Measurements from ENCODE around the gene P4HA2.

Gene P4HA2

DNA sequence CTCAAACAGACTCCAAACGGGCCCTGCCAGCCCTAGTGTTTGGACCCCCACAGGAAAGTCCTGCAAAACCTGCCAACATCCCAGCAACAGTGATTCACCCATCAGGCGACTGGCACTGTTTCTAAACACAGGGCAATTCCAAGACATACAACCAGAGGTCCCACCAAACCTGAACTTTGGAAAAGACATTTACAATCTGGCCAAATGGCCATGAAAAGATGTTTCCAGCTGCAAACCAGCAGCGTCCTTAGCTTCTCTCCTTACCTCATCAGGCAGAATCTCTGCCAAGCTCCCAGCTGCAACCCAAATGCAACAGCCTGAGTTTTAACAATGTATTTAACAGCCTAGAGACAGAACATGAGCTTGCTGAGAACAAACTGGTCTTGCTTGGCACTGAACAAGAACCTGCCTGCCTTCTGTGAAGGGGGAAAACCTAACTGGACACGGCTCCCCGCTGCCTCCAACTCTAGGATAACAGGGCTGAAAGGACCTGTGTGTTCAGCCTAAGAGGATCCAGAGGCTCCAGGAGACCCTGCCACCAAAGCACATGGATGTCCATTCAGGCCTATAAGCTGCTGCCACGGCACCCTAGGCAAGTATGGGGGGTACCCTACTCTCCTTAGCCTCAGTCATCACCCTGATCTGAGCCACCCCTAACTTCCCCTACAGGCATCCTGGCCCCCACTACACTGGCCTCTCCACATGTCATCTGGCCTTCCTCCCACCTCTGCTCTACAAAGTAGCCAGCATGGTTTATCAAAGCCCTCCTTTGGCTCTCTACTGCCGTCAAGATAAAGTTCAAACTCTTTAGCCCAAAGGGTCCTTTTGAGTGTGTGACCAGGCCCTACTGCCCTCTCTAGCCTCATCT lies 5.6 kb downstream of the P4HA2 start:
- no peak for DNase-seq

DNA sequence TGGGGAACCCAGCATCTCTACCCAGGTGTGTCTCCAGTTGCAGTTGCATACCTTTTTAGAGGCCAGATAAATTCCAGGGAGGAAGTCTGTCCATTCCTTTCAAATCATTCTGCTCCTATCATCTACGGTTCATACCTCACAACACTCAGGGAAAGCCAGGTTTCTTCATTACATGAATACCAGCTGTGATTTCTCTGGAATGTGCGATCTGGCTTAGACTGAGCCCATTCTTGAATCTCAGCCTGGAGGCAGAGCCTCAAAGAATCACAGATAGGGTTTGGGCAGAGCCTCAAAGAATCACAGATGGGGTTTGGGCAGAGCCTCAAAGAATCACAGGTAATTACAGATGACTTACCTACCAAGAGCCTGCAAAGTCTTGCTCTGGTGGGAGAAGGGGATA lies 7.2 kb downstream of the P4HA2 start:
- no peak for DNase-seq

DNA sequence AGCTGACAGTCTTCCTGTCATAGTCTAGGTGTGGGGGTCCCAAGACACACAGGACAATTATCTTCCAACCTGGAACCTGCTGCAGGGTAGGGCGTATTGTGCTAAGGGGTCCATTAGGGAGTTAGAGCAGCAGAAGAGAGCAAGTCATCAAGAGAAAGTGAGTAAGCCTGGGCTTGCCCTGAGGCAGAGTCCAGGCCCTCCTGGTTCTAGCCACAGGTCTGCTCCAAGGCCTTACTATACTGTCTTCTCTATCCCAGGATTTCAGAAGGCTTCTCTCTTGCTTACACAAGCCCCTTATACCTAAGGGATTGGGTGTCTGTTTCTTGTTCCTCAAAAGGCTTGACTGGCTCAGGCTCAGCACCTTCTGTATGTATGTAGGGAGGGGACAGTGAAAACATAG lies 7.7 kb downstream of the P4HA2 start:
- DNase-seq, result no peak

DNA sequence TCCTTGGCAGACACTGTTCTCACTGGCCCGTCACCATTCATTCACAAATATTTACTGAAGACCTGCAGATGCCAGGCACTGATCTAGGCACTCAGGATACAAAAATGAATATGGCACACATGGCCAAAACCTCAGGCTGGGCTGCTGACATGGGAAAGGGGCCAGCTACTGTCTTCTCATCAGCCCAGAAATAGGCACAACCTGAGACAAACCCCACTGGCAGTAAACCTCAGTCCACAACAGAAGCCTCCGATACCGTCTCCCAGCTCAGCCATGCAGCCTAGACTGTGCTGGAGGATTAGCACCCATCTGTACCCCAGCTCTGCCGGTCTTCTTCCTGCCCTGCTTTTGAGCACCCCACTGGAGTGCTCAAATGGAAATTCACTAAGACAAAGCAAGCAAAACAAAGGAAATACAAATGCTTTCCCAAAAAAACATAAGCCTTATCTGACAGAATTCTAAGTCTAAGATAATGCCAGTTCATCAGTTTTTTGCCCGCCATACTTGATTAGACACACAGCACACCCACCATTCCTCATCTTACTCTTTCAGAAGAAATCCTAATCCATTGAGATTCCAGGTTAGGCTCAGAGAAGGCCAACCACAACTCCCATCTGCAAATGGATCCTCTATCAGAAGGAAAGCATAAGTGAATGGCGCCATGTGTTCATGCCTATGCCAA lies 8.2 kb downstream of the P4HA2 start:
- DNase-seq, result peak; percentile 14

DNA sequence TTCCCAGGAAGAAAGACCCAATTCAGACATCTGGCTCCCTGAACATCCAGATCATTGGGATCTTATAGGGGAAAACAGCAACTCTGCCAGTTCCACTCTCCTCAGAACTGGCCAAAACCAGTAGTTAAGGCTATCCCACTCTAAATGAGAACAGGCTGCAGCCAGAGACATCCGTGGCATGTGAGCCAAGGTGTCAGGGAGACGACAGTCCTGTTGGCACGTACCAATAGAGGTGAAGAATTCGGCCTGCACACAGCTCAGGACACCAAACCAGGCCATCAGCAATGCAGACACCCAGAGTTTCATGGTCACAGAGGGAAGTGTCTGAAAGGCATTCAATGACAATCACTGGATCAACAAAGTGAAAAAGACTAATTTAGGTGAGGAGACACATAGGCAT lies 9.3 kb downstream of the P4HA2 start:
- no peak for DNase-seq

DNA sequence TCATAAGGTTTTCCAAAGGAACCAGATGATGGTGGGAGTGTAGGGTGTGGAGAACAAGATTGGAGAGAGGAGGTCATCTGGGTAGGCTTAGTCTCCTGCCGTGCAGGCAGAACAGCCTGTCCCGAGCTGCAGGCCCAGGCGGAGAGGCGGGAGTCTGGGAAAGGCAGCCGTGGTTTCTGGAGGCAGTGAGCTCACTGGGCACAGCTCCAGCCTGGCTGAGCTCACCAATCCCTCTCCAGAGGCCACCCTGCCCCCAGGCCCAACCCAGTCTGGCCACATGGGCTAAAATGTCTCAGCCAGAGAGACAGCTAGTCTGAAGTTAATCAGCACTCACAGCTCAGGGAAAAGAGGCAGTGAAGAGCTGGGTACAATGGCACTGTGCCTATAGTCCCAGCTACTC lies 12.3 kb downstream of the P4HA2 start:
- peak; percentile 66 for DNase-seq

DNA sequence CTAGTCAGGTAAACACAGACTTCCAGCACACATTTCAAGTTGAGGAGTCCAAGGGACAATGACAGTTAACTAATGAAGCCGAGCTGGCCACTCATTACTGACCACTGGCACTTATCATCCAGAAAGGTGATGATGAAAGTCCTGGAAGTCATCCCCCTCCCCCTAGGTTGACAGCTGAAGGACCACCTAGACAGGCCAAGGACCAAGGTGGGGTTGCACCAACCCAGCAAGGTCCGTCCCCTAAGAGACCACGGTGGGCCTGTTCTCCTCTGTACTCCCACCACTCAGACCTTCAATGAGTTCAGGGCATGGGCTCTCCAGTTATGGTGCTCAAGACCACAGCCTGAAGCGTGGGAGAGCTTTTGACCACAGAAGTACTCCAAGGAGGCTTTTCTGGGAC lies 13.2 kb downstream of the P4HA2 start:
- DNase-seq, result no peak

DNA sequence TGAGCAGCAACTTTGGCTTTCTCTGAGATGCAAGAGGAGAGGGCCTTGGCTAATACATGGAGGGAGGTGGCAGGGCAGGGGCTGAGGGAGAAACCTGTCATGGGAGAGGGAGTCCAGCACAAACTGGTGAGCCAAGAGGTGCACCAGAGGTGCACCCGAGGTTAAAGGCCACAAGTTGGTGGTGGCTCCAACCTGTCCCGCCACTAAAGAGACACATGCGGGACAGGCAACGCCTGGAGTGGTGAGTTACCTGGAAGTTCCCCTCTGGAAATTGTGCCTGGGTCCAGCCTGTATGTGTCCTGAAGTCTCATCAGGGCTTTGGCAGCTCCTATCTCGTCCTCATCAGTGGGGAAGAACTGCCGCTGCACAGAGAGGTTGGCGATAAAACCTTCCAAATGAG lies 14.0 kb downstream of the P4HA2 start:
- DNase-seq, result no peak

DNA sequence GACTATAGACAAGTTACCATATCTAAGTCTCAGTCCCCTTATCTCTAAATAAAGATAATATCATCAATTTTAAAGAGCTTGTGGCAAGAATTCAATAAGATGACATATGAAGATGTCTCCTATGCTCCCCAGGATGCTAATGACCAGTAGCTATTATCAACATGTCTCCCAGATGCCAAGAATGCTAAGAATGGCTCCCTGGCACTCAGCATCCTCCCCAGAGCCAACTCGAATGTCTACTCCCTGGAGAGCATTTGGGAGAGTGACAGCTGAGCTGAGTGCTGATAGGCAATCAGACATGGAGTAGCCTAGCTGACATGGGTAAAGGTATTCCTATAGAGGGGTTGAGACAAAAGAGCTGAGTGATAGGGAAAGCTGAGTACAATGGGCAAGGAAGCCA lies 15.9 kb downstream of the P4HA2 start:
- no peak for DNase-seq

DNA sequence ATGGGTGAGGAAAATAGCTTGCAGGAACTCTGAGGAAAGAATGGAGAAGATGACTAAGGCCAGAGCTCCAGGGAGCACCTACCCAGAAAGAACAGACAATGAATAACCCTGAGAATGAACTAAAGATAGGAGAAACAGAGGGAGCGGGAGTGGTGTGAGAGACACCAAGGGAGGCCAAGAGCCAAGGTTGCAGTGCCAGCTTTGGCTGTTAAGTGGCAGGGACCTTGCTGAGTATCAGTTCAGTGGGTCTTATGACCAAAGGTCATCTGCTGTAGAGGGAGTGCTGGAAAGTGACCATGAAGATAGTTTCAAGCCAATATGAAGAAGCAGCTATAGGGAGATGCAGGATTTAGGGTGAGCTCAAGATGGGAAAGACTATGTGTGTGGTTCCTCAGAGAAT lies 16.7 kb downstream of the P4HA2 start:
- DNase-seq, result no peak

DNA sequence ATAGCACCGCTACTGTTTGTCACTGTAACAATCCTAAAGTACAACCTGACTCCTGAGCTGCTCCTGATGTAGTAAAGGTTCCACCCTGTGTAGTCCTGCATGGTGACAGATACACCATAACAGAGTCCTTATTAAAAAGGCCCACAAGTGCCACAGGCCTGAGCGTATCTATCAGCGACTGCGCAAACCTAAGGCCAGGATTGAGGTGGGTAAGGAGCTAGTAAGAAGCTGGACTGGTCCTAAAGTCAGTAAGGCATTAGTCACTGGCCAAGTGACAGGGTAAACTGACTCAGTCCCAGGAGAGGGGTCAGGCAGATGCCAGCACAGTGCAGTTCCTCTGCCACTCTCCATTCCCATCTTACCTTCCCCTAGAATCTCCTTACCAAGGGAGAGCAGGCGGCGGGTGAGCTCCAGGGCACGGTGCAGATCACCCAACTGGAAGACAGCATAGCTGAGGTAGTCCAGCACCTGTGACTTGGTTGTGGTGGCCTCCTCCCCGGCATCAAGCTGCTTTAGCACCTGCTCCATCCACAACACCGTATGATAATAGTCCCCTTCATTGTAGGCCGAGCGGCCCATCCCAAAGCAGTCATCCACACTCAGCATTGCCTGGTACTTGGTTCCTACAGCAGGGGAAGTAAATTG lies 17.6 kb downstream of the P4HA2 start:
- DNase-seq, result no peak

DNA sequence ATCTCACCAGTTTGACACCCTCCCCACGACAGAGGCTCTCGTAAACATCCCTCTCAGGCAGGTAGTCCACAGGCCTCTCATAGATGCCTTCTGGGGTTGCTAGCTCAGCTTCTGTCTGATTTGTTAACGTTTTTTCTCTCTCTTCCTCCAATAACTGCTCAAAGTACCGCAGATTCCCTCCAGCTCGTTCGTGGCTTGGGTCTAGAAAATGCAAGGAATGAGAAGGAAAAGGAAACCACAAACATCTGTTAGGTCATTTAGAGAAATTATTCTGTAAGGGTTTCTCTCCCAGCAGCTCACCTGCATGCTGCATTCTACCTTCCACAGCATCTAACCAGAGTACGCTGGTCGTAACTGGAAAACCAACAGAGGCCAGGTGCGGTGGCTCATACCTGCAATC lies 18.5 kb downstream of the P4HA2 start:
- DNase-seq, result no peak

DNA sequence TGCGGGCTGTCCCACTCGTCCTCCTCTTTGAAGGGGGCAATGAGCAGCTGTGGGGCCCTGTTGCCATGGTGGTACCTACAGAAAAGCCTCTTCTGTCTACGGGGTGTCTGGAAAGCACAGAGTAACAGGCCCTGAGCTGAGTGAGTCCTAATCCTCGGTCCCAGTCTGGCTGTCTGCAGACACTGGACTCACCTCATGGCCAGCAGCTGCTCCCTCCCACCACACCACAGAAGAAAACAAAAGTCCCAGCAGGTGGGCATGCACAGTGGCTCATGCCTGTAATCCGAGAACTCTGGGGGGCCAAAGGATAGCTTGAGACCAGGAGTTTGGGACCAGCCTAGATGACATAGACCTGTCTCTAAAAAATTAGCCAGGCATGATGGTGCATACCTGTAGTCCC lies 19.9 kb downstream of the P4HA2 start:
- DNase-seq, result no peak

DNA sequence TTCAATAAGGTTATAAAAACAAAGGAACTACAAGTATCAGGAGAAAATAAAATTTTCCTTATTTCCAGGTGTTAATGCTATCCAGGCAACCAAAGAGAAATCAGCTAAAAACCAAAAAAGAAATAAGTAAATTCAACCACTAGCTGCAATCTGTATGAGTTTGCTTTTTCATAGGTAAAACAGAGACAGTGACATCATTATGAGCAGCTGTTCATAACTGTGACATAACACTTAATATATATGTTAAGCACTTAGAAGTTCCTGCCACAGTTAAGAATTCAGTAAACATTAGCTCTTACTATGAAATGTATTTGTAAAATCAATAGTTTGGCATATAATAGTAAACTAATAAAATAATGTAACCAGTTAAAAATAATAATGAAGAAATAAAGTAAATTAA lies 20.9 kb downstream of the P4HA2 start:
- no peak for DNase-seq

DNA sequence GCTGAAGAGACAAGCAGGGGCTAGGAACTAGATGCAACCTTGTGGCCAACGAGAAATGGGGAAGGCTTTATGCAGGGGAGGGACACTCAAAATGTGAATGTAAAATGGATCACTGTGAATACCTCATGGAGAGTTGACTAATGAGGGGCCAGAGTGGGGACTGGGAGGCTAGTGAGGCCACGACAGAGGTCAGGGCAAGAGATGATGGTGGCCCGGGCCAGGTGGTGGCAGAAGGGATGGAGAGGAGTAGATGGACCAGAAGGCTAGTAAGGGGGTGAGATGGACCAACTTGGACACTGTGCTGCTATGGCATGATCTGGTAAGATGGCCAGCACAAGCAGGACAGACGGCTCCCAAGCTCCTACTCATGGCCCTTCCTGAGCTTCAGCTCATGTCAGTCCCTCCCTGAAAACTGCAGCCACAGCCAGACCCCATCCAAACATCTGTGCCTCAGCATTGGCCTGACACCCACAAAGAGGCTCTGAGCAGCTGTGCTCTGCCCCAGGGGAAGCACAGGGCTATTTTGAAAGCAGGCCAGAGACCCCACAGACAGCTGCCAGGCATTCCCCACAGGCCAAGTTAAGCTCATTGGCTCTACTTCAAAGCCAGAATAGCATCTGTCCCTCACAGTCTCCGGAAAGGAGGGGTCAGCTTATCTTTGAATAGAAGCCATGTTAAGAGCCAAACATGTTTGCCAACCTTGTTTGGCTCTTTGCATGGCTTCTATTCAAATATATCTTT lies 22.1 kb downstream of the P4HA2 start:
- DNase-seq, result peak; percentile 6

DNA sequence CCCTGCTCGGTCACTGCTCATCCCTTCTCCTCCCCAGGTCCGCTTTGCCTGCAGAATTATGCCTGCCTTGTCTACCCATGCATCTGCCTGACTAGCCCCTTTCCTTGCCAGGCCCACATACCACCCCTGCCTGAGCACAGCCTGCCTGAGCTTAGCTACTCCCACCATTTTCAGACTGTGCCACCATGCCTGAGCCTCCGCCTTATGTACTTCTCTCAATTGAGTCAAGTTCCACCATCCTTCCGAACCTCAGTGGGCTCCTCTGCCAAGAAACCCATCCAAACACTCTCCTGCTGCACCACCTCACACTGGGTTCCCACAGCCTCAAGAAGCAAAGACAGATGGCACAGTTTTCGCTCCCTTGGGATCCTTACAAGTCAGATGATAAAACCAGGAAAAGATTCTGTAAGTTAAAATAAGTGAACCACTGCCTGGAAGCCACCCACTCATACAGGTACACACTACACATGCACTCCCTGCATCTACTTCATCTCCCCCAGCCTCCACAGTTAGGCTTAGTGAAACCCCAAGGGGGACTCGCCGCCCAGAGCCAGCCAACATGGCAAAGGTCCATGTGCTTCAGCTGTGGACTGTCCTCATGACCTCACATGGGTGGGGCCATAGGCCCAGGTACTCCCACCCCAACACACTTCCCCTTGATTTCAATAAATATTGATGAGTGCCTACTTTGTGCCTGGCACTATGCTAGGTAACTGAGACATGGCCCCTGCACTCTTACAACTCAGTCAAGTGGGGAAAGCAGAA lies 23.1 kb downstream of the P4HA2 start:
- DNase-seq, result no peak

DNA sequence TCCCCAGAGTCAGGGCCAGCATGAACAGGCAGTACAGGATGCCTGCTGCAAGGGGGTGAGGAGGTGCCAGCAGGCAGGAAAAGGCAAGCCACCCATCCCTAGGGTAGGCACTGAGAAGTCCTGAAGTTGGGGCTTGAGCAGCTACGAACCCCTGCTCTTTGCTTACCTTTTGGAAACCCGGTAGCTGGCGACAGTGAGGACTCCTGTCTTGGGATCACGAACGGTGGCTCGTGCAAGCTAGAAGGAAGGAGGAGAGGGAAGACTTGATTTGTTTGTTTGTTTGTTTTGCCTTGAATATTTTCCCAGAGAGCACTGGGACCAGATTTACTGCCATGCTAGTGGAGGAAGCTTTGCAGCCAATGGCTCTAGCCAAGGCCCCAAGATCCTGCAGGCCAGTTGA lies 23.7 kb downstream of the P4HA2 start:
- DNase-seq, result no peak

DNA sequence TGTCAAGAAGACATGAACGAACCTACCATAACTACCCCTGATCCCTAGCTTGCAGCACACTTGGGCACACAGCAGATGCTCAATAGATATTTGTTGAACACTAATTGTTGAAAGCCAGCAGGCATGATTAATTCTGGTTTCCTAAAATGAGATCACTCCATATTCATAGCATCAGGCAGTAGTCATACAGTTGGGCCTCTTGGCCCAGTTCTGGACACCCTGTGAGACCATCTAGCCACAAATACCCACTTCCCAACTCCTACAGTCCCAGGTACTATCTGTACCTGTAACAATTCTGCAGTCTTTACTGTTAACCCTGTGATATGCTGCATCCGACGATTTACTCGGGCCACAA lies 24.2 kb downstream of the P4HA2 start:
- DNase-seq, result no peak

DNA sequence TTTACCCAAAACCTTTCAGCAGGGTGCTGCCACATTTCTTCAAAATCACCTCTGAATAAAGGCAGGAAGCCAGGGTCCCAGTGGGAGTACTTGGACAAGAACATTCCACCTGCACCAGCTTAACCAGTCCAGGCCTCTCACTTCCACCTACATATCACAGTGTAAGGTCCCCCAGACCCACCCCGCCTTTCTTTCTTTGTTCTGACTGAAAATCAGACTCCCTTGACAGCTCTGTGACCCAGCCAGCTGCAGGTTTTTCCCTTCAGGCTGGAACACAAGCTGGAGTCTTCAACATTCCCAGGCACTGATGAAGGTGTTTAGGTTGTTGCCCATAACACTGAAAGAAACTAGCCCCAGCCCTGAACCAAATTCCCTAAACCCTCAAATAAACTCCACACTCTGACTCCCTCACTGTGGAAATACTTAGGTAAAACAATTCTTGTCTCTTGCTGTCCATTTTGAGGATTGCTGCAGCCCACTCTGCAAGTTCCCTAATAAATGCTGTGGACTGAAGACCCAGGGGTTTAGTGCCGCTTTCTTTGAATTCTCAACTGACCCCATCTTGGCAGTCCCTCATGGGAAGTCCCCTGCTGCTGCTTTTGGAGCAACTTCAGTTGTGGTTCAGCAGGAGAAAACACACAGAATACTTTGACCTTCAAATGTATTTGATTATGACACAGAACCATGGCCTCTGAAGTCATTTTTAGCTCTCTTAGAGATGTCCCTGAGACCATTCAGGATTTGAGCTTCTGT lies 24.8 kb downstream of the P4HA2 start:
- no peak for DNase-seq

DNA sequence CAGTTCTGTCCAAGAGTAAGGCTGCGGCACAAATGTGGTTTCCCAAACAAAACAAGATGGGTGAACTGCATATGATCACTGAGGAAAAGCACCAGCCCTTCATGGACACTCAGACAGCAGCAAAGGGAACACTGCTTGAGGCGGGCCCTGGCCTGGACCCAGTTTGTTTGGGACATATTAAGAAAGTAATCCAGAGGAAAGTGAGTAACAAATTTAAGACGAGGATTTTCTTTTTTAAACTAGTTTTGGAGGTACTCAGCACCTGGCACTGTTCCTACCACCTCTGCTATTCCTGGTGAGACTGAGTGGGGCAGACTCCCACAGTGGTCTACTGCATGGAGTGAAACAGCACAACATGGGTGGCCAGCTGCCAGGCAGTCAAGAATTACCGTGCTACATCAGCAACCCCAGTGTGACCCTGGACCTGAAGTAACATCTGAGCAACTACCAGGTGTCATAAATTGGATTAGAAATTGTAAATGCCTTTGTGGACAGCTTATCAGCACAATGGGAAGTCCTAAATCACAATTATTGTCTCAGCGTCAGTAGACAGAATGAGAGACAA lies 28.5 kb downstream of the P4HA2 start:
- no peak for DNase-seq

DNA sequence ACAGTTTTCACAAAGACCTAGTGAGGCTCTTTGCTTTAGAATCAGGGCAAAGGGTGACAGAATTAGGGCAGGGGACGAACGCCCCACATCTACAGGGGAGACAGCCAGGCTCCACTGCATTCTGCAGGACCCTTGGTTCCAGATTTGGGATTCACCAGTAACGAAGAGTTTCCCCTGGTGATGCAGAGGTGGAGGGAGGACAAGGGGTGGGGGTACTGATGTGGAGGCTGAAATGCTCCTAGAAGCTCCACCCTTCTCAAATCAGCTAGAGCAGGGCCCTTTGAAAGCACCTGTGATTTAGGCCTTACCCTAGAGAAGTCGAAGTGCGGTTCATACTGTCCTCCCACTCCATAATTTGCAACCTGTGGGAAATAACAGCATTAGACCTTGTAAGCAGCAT lies 29.1 kb downstream of the P4HA2 start:
- DNase-seq, result no peak

DNA sequence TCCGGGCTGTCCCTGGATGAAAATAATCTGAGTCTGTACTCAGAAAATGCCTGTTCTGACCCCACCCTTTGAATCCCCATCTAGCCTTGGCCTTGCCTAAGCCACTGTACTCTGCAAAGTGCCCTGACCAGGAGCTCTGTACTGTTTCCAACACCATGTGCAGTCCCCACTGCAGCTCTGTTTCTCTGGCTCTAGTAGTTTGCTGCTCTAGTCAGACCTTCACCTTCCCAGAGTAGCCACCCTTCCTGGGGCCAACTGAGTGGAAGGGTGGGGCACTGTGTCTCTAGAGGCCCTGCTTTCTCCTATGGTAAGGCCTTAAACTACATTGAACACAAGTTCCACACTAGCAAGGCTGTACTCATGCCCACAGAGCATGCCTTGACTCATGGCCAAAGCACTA lies 31.9 kb downstream of the P4HA2 start:
- DNase-seq, result no peak
